ENCODE measurements around the gene TSNAX.
"Not testable (repeated sequence)": the region's sequence is repeated elsewhere in the genome, so short reads cannot be mapped to it uniquely, and the experiment has no call there.

- TF ChIP-seq, protein P1, sequence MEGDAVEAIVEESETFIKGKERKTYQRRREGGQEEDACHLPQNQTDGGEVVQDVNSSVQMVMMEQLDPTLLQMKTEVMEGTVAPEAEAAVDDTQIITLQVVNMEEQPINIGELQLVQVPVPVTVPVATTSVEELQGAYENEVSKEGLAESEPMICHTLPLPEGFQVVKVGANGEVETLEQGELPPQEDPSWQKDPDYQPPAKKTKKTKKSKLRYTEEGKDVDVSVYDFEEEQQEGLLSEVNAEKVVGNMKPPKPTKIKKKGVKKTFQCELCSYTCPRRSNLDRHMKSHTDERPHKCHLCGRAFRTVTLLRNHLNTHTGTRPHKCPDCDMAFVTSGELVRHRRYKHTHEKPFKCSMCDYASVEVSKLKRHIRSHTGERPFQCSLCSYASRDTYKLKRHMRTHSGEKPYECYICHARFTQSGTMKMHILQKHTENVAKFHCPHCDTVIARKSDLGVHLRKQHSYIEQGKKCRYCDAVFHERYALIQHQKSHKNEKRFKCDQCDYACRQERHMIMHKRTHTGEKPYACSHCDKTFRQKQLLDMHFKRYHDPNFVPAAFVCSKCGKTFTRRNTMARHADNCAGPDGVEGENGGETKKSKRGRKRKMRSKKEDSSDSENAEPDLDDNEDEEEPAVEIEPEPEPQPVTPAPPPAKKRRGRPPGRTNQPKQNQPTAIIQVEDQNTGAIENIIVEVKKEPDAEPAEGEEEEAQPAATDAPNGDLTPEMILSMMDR (optimal IDR thresholded peaks at IDR 0.05 in 1 of 3, IDR thresholded peaks at IDR 0.05 in 1 of 3, conservative IDR thresholded peaks at IDR 0.05 in 1 of 3; ENCODE audit: extremely low read depth in 1 of 3, insufficient read depth in 2 of 3, low read length in 3 of 3) = not testable (repeated sequence)
- not testable (repeated sequence) for TF ChIP-seq EZH2 (IDR thresholded peaks at IDR 0.05; ENCODE audit: low read length)
Measured at GRCh38 chr1:231570262-231570661, 41.8 kb downstream of the TSNAX start.
